Pancreas (tissue), 10 donors: ENCODE data around the gene GAD2. TPM values are rescaled to one million over a fixed set of nuclear protein-coding genes. Genes with fewer than 3 reads are reported as not detected.

Source experiments
- ATAC-seq, 4 donors: fragments of 200-7000 bp; cut with Tn5 transposase; one replicate each; pipeline versions ENCODE4 v1.8.0 to v1.9.1; 2020; ENCODE audit warnings: mild to moderate bottlenecking in 4 of 4, moderate library complexity in 4 of 4
- DNase-seq, 6 donors: peaks; one replicate each; pipeline ENCODE4 v3.0.0-alpha.2; 2020
- FAIRE-seq: peaks from 2 replicates; lab custom pipeline; 2012; peaks lifted over from hg19 to GRCh38; lab: Jason Lieb, UNC
- H3K27ac ChIP-seq, 4 donors: fragments of 200-600 bp; sonication (generic); 1 replicate in 3 of 4; 2 replicates in 1 of 4; pipeline versions ENCODE4 v1.5.0 to v1.8.0; 2020
- H3K27me3 ChIP-seq, 4 donors: fragments of 200-600 bp; one replicate each; pipeline ENCODE4 v1.8.0; 2021
- H3K36me3 ChIP-seq, 3 donors: fragments of 200-600 bp; sonication (generic) in 1 of 3; one replicate each; pipeline versions ENCODE4 v1.5.0 to v1.8.0; 2020 to 2021
- H3K4me1 ChIP-seq, 3 donors: fragments of 200-600 bp; one replicate each; pipeline ENCODE4 v1.8.0; 2021
- H3K4me3 ChIP-seq, 4 donors: fragments of 200-600 bp; sonication (generic) in 2 of 4; one replicate each; pipeline versions ENCODE4 v1.5.0 to v1.8.0; 2020 to 2021
- H3K9me3 ChIP-seq, 4 donors: fragments of 200-600 bp; one replicate each; pipeline ENCODE4 v1.8.0; 2021
- WGBS, 2 donors: extraction: QIAGEN DNeasy Blood & Tissue Kit; methylation state at CpG; one replicate each; pipeline ENCODE4 v1.1.7; 2013; 5-methylcytosine and 5-hydroxymethylcytosine counted together
- intact Hi-C, 3 donors: fragments of 100-400 bp; cut with DNase I; formaldehyde crosslinking; loops; one replicate each; pipeline versions ENCODE4 v1.11.1 to v1.14.2; 2022
- polyA plus RNA-seq, 2 donors: library from polyadenylated mRNA; stranded (reverse); fragments of 200-250 nt; gene quantifications; one replicate each; pipeline ENCODE4 v1.2.3, GENCODE V29; 2013
- total RNA-seq, 6 donors: library from RNA; stranded (reverse); fragmentation: NEBNext Ultra II Directional in 4 of 6; extraction: Animal tissue kit (Norgen Biotek cat#: 25700) in 4 of 6; gene quantifications; one replicate each; pipeline versions ENCODE4 v1.2.1 to v1.2.4, GENCODE V29; 2021 to 2023
- TF ChIP-seq, protein P1 (sequence below), 4 donors: fragments of 200-600 bp; sonication (generic) in 3 of 4; IDR thresholded peaks; one replicate each; pipeline versions ENCODE4 v1.5.0 to v1.8.0; 2021; ENCODE audit warnings: antibody characterized with exemption in 4 of 4
- donor health status: healthy with polysubstance abuse.
- donor health status: DM: no; HTN: no; CAD: no; lungs with moderate emphysema.
- donor health status: DM: no; HTN: no; CAD: no.
- donor health status: control.
- donor health status: control.
- donor health status: Bipolar disorder and iron deficiency.
- donor health status: DM: yes; HTN: yes; CAD: no.
- donor health status: DM: no; HTN: no; CAD: no.
- donor health status: DM: no; HTN: no; CAD: no.
- donor health status: DM: yes; HTN: yes; CAD: no.

GAD2 gene
- total and polyA plus RNA-seq, 8 donors: 1.9 to 64.7 (median 8.6) TPM

DNA sequence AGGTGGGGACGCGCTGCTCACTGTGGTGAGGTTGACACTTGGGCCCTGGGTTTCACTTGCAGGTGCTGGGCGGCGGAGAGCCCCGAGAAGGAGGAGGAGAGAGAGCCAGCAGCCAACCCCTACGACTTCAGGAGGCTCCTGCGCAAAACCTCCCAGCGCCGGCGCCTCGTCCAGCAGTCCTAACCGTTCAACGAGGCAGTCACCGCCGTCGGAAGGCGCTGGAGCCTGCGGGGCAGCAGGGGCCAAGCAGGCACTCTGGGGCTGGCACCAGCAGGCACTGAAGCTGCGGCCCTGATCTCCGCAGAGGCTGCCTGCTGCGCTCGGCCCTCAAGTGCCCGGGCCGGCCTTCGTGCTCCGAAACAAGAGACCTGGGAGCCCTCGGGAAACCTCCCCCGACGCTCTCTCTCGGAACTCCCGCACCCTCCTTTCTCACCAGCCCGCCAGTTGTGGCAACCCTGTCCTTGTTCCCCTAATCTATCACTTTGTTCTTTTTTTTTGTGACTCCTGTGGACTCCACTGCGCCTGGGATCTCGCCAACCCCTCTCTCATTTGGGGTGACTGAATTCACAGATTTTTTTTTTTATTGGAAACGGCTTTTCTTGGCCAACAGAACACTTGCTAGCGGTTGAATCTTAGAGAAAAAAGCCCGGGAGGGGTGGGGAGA, 4.7 kb upstream of the GAD2 start:
- FAIRE-seq (no peak), DNase-seq (peak in 1 of 6 donors; percentile 54), ATAC-seq (no peak)
- TF ChIP-seq, protein P1, sequence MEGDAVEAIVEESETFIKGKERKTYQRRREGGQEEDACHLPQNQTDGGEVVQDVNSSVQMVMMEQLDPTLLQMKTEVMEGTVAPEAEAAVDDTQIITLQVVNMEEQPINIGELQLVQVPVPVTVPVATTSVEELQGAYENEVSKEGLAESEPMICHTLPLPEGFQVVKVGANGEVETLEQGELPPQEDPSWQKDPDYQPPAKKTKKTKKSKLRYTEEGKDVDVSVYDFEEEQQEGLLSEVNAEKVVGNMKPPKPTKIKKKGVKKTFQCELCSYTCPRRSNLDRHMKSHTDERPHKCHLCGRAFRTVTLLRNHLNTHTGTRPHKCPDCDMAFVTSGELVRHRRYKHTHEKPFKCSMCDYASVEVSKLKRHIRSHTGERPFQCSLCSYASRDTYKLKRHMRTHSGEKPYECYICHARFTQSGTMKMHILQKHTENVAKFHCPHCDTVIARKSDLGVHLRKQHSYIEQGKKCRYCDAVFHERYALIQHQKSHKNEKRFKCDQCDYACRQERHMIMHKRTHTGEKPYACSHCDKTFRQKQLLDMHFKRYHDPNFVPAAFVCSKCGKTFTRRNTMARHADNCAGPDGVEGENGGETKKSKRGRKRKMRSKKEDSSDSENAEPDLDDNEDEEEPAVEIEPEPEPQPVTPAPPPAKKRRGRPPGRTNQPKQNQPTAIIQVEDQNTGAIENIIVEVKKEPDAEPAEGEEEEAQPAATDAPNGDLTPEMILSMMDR (IDR thresholded peaks at IDR 0.05): no peak
- Histone ChIP-seq H3K4me3 (no peak overlapping the region), H3K27me3 (peaks cover 0 to 26% (median 1%) of the 10 kb centered on the region in 4 donors), H3K4me1 (no peaks in the 10 kb centered on the region), H3K9me3 (no peaks in the 10 kb centered on the region), H3K27ac (no peak overlapping the region), H3K36me3 (no peaks in the 10 kb centered on the region)
- 22 to 29% methylated on average over 33 to 37 of the region's 37 CpGs for WGBS, 2 donors
- intact Hi-C loops: no loop called here

DNA sequence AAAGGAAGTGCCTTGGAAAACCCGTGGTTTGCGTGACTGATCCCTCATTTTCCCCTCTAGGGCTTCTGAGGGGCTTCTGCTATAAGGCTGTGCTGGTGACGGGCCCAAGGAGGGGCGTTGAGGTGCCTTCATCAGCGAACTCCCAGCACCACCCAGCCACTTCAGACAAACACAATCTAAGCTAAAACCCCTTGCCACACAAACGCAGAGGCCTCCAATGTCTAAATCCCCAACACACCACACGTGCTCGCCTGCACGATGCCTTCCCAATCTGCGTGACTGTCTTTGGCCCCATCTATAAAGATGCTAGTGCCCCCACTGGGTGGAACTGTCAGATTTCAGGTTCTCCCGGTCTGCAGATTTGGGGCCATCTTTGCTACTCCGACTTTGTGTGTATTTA, 4.1 kb upstream of the GAD2 start:
- Histone ChIP-seq H3K36me3 (no peaks in the 10 kb centered on the region), H3K4me1 (no peaks in the 10 kb centered on the region), H3K9me3 (no peaks in the 10 kb centered on the region), H3K27ac (no peak overlapping the region), H3K4me3 (no peak overlapping the region), H3K27me3 (peaks cover 0 to 28% (median 2%) of the 10 kb centered on the region in 4 donors)
- intact Hi-C loops: no loop called here
- DNase-seq (no peak), ATAC-seq (no peak), FAIRE-seq (no peak)
- TF ChIP-seq, protein P1 (IDR thresholded peaks at IDR 0.05): no peak
- 16 to 26% methylated on average over 12 of the region's 12 CpGs for WGBS, 2 donors

DNA sequence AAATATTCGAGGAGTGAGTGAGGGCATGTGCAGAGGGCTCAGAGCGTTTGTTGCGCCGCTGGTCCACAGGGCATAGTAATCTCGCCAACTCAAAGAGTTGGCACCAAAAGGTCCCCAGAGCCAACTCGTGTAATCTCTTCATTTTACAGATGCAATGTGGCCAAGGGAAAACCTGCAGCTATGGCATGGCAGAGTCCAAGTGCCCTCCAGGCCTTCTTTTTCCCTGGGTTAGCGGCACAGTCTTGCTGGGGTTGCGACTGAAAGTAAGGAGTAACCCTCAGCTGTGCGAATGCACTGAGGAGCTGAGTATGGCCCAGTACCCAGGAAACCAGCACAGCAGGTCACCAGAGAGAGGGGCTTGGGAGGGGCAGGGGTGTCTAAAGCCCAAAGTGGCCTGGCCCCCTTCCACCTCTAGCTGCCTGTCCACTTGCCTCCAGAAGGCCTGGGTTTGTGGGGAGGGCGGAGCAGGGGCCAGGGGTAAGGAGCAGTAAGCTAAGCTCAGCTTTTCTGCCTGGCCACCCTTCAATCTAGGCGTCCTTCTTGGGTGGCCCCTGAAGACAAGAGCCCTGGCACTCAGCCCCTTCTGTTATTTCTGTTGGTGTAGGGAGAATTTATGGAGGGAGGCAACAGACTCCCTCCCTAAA, 3.3 kb upstream of the GAD2 start:
- intact Hi-C loops: no loop called here
- ATAC-seq (no peak), FAIRE-seq (no peak), DNase-seq (no peak)
- Histone ChIP-seq H3K36me3 (no peaks in the 10 kb centered on the region), H3K27ac (no peak overlapping the region), H3K4me1 (peaks cover 0 to 3% (median 0%) of the 10 kb centered on the region in 3 donors), H3K4me3 (no peak overlapping the region), H3K27me3 (peaks cover 0 to 35% (median 4%) of the 10 kb centered on the region in 4 donors), H3K9me3 (no peaks in the 10 kb centered on the region)
- TF ChIP-seq, protein P1 (IDR thresholded peaks at IDR 0.05): no peak
- WGBS, 2 donors: 27 to 38% methylated on average over 11 of the region's 11 CpGs

DNA sequence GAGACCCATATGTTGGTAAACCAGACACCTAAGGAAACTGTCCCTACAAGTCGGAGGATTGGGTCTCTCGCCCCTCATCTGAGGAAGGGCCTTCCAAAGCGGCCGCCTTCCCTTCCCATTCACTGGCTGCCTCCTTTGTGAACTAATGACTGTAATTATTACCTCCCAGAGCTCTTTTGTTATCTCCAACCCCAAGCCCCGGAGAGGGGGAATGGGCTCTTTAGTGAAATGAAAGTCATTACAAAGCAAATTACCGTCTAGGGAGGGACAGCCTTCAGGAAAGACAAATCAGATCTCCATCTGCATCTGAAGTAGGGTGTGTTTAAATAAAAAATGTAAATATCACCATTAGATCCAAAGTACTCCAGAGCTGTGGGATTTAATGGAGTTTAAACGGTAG, 2.6 kb upstream of the GAD2 start:
- ATAC-seq (no peak), DNase-seq (no peak), FAIRE-seq (no peak)
- Histone ChIP-seq H3K27ac (no peak overlapping the region), H3K4me3 (no peak overlapping the region), H3K4me1 (peaks cover 0 to 3% (median 0%) of the 10 kb centered on the region in 3 donors), H3K36me3 (no peaks in the 10 kb centered on the region), H3K27me3 (peaks cover 0 to 40% (median 6%) of the 10 kb centered on the region in 4 donors), H3K9me3 (no peaks in the 10 kb centered on the region)
- WGBS, 2 donors: 12 to 19% methylated on average over 7 of the region's 7 CpGs
- TF ChIP-seq, protein P1 (IDR thresholded peaks at IDR 0.05): no peak
- intact Hi-C loops: no loop called here
